Dedifferentiated amniotic fluid mesenchymal stem cell (primary cell): ENCODE data around the gene POU2F3.
A peak's percentile ranks its signal among the peaks of the same experiment; 100 is the strongest.

Experiments used
- DNase-seq: peaks from one replicate; pipeline ENCODE4 v3.0.0-alpha.2; 2016; ENCODE audit errors: extremely low spot score

Gene POU2F3

GRCh38 chr11:120316880-120317688 is 77.1 kb downstream of the POU2F3 start:
- no peak for DNase-seq

- no peak for DNase-seq
Observed at GRCh38 chr11:120317689-120318480, 77.9 kb downstream of the POU2F3 start.

GRCh38 chr11:120318906-120319305 is 79.0 kb downstream of the POU2F3 start:
- DNase-seq, result no peak

GRCh38 chr11:120324932-120325810 is 85.2 kb downstream of the POU2F3 start, which contains the start of gene TLCD5:
Gene TLCD5, plus strand, starts transcription at chr11:120325299. Its CDS starts 2,143 bp downstream, at chr11:120327442.
- peak; percentile 60 for DNase-seq

- DNase-seq, result peak; percentile 41
Observed at GRCh38 chr11:120326228-120326627, 86.3 kb downstream of the POU2F3 start.

- DNase-seq, result no peak
Observed at GRCh38 chr11:120326845-120327281, 86.9 kb downstream of the POU2F3 start.

- DNase-seq, result no peak
Observed at GRCh38 chr11:120327311-120327710, 87.4 kb downstream of the POU2F3 start.

GRCh38 chr11:120329556-120329955 is 89.6 kb downstream of the POU2F3 start:
- DNase-seq, result no peak

- no peak for DNase-seq
Observed at GRCh38 chr11:120330045-120330444, 90.1 kb downstream of the POU2F3 start.

- DNase-seq, result peak; percentile 97
Observed at GRCh38 chr11:120331301-120331996, 91.5 kb downstream of the POU2F3 start.

GRCh38 chr11:120332822-120333716 is 93.1 kb downstream of the POU2F3 start:
- DNase-seq, result no peak

- DNase-seq, result no peak
Observed at GRCh38 chr11:120333801-120334200, 93.9 kb downstream of the POU2F3 start.

GRCh38 chr11:120334332-120334731 is 94.4 kb downstream of the POU2F3 start:
- DNase-seq, result no peak

GRCh38 chr11:120334894-120335462 is 95.0 kb downstream of the POU2F3 start:
- peak; percentile 93 for DNase-seq

- DNase-seq, result no peak
Observed at GRCh38 chr11:120335556-120335907, 95.6 kb downstream of the POU2F3 start.

GRCh38 chr11:120335908-120336640 is 96.1 kb downstream of the POU2F3 start, which contains the start of gene ARHGEF12:
Gene ARHGEF12, plus strand, starts transcription at chr11:120336413. Its CDS starts 831 bp downstream, at chr11:120337244.
- peak; percentile 98 for DNase-seq

- DNase-seq, result no peak
Observed at GRCh38 chr11:120336641-120337354, 96.9 kb downstream of the POU2F3 start.

- no peak for DNase-seq
Observed at GRCh38 chr11:120337355-120338106, 97.6 kb downstream of the POU2F3 start.
